ENCODE measurements around the gene RELA.

DNA sequence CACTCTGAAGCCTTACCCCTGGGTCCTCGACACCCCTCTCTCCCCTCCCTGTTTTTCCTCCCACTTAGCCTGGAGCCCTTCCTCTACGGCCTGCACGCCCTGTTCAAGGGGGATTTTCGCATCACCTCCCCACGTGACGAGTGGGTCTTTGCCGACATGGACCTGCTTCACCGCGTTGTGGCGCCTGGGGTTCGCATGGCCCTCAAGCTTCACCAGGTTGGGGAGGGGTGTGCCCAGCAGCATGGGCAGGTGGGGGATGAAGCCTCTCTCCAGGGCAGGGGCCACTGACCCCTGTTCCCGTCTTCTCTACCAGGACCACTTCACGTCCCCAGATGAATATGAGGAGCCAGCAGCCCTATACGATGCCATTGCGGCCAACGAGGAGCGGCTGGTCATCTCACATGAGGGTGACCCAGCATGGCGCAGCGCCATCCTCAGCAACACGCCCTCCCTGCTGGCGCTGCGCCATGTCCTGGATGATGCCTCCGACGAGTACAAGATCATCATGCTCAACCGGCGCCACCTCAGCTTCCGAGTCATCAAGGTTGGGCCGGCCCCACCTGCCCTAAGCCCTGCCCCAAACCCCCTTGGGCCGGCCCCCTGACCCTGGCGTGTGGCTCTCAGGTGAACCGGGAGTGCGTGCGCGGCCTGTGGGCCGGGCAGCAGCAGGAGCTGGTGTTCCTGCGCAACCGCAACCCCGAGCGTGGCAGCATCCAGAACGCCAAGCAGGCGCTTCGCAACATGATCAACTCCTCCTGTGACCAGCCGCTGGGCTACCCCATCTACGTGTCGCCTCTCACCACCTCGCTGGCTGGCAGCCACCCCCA, 27.6 kb downstream of the RELA start:
- no peak for TF ChIP-seq CTCF (IDR thresholded peaks at IDR 0.05)
- TF ChIP-seq POLR2A (IDR thresholded peaks at IDR 0.05): no peak

All from gastroesophageal sphincter (tissue), 3 donors.